B cell (primary cell): ENCODE results near the gene SLC25A20. TPM values are rescaled to one million over a fixed set of nuclear protein-coding genes. Genes with fewer than 3 reads are reported as not detected.
"Not testable (repeated sequence)": the region's sequence is repeated elsewhere in the genome, so short reads cannot be mapped to it uniquely, and the experiment has no call there.

Source experiments
- ATAC-seq: fragments of 200-7000 bp; cut with Tn5 transposase; one replicate; pipeline ENCODE4 v1.10.0; 2021; ENCODE audit warnings: low read depth, mild to moderate bottlenecking, moderate number of reproducible peaks, moderate library complexity
- CTCF ChIA-PET: fragments of 350-600 bp; sonication (Branson Sonifier 250); formaldehyde crosslinking; loops from one replicate; lab custom pipeline; 2021; ENCODE audit warnings: antibody characterized with exemption, inconsistent platforms; lab: Charles Lee
- POLR2A ChIA-PET: fragments of 350-600 bp; sonication (Branson Sonifier 250); formaldehyde crosslinking; loops from one replicate; lab custom pipeline; 2021; ENCODE audit warnings: antibody characterized with exemption; lab: Charles Lee
- DNase-seq: peaks from one replicate; pipeline ENCODE4 v3.0.0; 2013
- H2AFZ ChIP-seq: 2 replicates; pipeline ENCODE4 v1.6.1; 2012; ENCODE audit warnings: mild to moderate bottlenecking, low read depth, low read length; ENCODE audit not compliant: insufficient read depth, poor library complexity, severe bottlenecking
- H3K27ac ChIP-seq, 2 donors: 1 replicate in 1 of 2; 2 replicates in 1 of 2; pipeline ENCODE4 v1.5.1; 2012 to 2013; ENCODE audit warnings: low read length in 2 of 2, mild to moderate bottlenecking in 2 of 2, moderate library complexity in 1 of 2
- H3K27me3 ChIP-seq, 4 experiments: fragments of 200-600 bp in 1 of 4; sonication (generic) in 1 of 4; replicated peaks in 1 of 4; 1 replicate in 2 of 4; 2 replicates in 2 of 4; pipeline versions ENCODE4 v1.6.1 to v1.7.0; 2013 to 2016; ENCODE audit warnings: low read length in 3 of 4, mild to moderate bottlenecking in 2 of 4, mixed read lengths in 1 of 4, moderate library complexity in 1 of 4; ENCODE audit not compliant: insufficient read depth in 4 of 4, control insufficient read depth in 3 of 4; ENCODE audit errors: control extremely low read depth in 1 of 4
- H3K36me3 ChIP-seq, 2 experiments: replicated peaks in 1 of 2; 1 replicate in 1 of 2; 2 replicates in 1 of 2; pipeline versions ENCODE4 v1.6.1 to v1.7.1; 2013; ENCODE audit warnings: low read length in 1 of 2; ENCODE audit not compliant: insufficient read depth in 2 of 2, control insufficient read depth in 1 of 2; ENCODE audit errors: control extremely low read depth in 1 of 2, extremely low read depth in 1 of 2
- H3K4me1 ChIP-seq, 2 donors: fragments of 200-600 bp in 1 of 2; sonication (generic) in 1 of 2; 1 replicate in 1 of 2; 2 replicates in 1 of 2; pipeline versions ENCODE4 v1.5.1 to v1.6.1; 2013 to 2017; ENCODE audit warnings: low read length in 2 of 2; ENCODE audit not compliant: control insufficient read depth in 2 of 2, insufficient read depth in 2 of 2
- H3K4me2 ChIP-seq: replicated peaks from 2 replicates; pipeline ENCODE3; 2012; ENCODE audit warnings: mild to moderate bottlenecking, low read depth, low read length; ENCODE audit not compliant: poor library complexity, severe bottlenecking
- H3K4me3 ChIP-seq, 5 experiments: fragments of 200-600 bp in 1 of 5; sonication (generic) in 1 of 5; 1 replicate in 3 of 5; 2 replicates in 2 of 5; pipeline versions ENCODE4 v1.5.1 to v1.7.0; 2011 to 2016; ENCODE audit warnings: low read length in 4 of 5, mild to moderate bottlenecking in 4 of 5, low read depth in 2 of 5, control low read depth in 1 of 5, moderate library complexity in 1 of 5; ENCODE audit not compliant: insufficient read depth in 1 of 5; ENCODE audit errors: control extremely low read depth in 1 of 5, extremely low read depth in 1 of 5
- H3K79me2 ChIP-seq: fragments of 200-600 bp; sonication (generic); one replicate; pipeline ENCODE4 v1.6.0; 2016; ENCODE audit warnings: low read length; ENCODE audit not compliant: control insufficient read depth, insufficient read depth
- H3K9ac ChIP-seq: fragments of 200-600 bp; sonication (generic); 2 replicates; pipeline ENCODE4 v1.6.1; 2017; ENCODE audit warnings: mild to moderate bottlenecking, low read length, moderate library complexity
- H3K9me3 ChIP-seq, 3 donors: one replicate each; pipeline versions ENCODE4 v1.6.1 to v1.7.1; 2013; ENCODE audit warnings: low read length in 2 of 3; ENCODE audit not compliant: control insufficient read depth in 2 of 3, insufficient read depth in 1 of 3; ENCODE audit errors: control extremely low read depth in 1 of 3
- H4K20me1 ChIP-seq: 2 replicates; pipeline ENCODE4 v1.6.0; 2012; ENCODE audit warnings: mild to moderate bottlenecking, low read length; ENCODE audit not compliant: insufficient read depth, control insufficient read depth, poor library complexity, severe bottlenecking
- H3K27ac Mint-ChIP-seq: one replicate; pipeline ENCODE4 v1.8.0; 2021; ENCODE audit warnings: mixed read lengths
- H3K27me3 Mint-ChIP-seq: one replicate; pipeline ENCODE4 v1.8.0; 2021; ENCODE audit warnings: mixed read lengths
- H3K4me1 Mint-ChIP-seq: one replicate; pipeline ENCODE4 v1.8.0; 2021; ENCODE audit warnings: mixed read lengths
- H3K4me3 Mint-ChIP-seq: one replicate; pipeline ENCODE4 v1.8.0; 2021; ENCODE audit warnings: mixed read lengths
- H3K9me3 Mint-ChIP-seq: one replicate; pipeline ENCODE4 v1.8.0; 2022; ENCODE audit warnings: mixed read lengths; ENCODE audit not compliant: insufficient read depth
- CTCF ChIP-seq: fragments of 200-600 bp; IDR thresholded peaks from one replicate; pipeline ENCODE4 v1.8.0; 2022; ENCODE audit warnings: antibody characterized with exemption, mild to moderate bottlenecking
- EZH2 ChIP-seq: IDR thresholded peaks from 2 replicates; pipeline ENCODE4 v1.6.1; 2012; ENCODE audit warnings: borderline replicate concordance, low read depth, mild to moderate bottlenecking, moderate library complexity, low read length; ENCODE audit not compliant: insufficient read depth, poor library complexity, severe bottlenecking
- WGBS: methylation state at CpG from one replicate; pipeline ENCODE4 v1.1.5; 2013; ENCODE audit warnings: missing lambda C conversion rate; ENCODE audit not compliant: insufficient coverage; 5-methylcytosine and 5-hydroxymethylcytosine counted together
- intact Hi-C: fragments of 100-400 bp; cut with micrococcal nuclease; formaldehyde crosslinking; loops from one replicate; pipeline ENCODE4 v1.10.0; 2022
- polyA plus RNA-seq: library from polyadenylated mRNA; depleted of rRNA; stranded (reverse); fragments of >200 nt; gene quantifications from 2 replicates; pipeline ENCODE4 v1.2.3, GENCODE V29; 2012
- total RNA-seq, 2 donors: library from RNA; stranded (reverse); fragments of 120-200 nt in 1 of 2; gene quantifications; 1 replicate in 1 of 2; 2 replicates in 1 of 2; pipeline versions ENCODE4 v1.2.3 to v1.2.4, GENCODE V29; 2013 to 2022

The SLC25A20 gene
- total and polyA plus RNA-seq, 2 donors (not counting 1 experiment from before 2014, with no cell fraction given) = 12.2 to 19.9 TPM

GRCh38 chr3:48832684-48833083 lies 66.0 kb downstream of the SLC25A20 start:
- intact Hi-C loops = no loop called here

GRCh38 chr3:48830715-48831114 lies 68.0 kb downstream of the SLC25A20 start:
- ChIA-PET POLR2A (no interaction called here), CTCF (interaction anchor here (1.0 kb wide), 1 partner anchor 8 kb away, joined by 3 read pairs; no protein-coding TSS in a partner anchor)
- Mint-ChIP-seq H3K27ac (no peak overlapping the region), H3K27me3 (no peaks in the 10 kb centered on the region), H3K4me3 (no peak overlapping the region), H3K9me3 (no peaks in the 10 kb centered on the region), H3K4me1 (peaks cover 18% of the 10 kb centered on the region)
- ATAC-seq = no peak
- Histone ChIP-seq H3K4me2 (no peak overlapping the region), H3K9me3 (no peaks in the 10 kb centered on the region), H2AFZ (no peak overlapping the region), H3K79me2 (peaks cover 73% of the 10 kb centered on the region), H4K20me1 (peaks cover 24% of the 10 kb centered on the region), H3K4me1 (peaks cover 4 to 6% of the 10 kb centered on the region in 2 donors), H3K27ac (no peak overlapping the region), H3K36me3 (no peaks in the 10 kb centered on the region), H3K4me3 (no peak overlapping the region), H3K27me3 (no peaks in the 10 kb centered on the region), H3K9ac (no peak overlapping the region)
- no peak for DNase-seq
- no peak for TF ChIP-seq CTCF
- no peak for TF ChIP-seq EZH2
- intact Hi-C loops = no loop called here
- 100% methylated on average over 4 of the region's 6 CpGs for WGBS

More at GRCh38 chr3:48832684-48833083, 66.0 kb downstream of the SLC25A20 start:
- Mint-ChIP-seq H3K4me1 (peaks cover 11% of the 10 kb centered on the region), H3K27me3 (no peaks in the 10 kb centered on the region), H3K27ac (no peak overlapping the region), H3K4me3 (no peak overlapping the region), H3K9me3 (no peaks in the 10 kb centered on the region)
- DNase-seq (no peak), ATAC-seq (no peak)
- Histone ChIP-seq H3K27ac (no peak overlapping the region), H3K9me3 (no peaks in the 10 kb centered on the region), H3K4me3 (no peak overlapping the region), H3K79me2 (peaks cover 71% of the 10 kb centered on the region), H3K27me3 (no peaks in the 10 kb centered on the region), H4K20me1 (peaks cover 13% of the 10 kb centered on the region), H3K36me3 (no peaks in the 10 kb centered on the region), H2AFZ (no peak overlapping the region), H3K4me2 (no peak overlapping the region), H3K9ac (no peak overlapping the region), H3K4me1 (no peaks in the 10 kb centered on the region)
- no peak for TF ChIP-seq CTCF
- no peak for TF ChIP-seq EZH2
- CTCF ChIA-PET = interaction anchor here (0.6 to 1.1 kb wide), 2 partner anchors 22 to 1771 kb away, joined by 3 to 4 read pairs; no protein-coding TSS in a partner anchor
- POLR2A ChIA-PET = no interaction called here

- POLR2A ChIA-PET, H3K27ac ChIP-seq, H3K27ac Mint-ChIP-seq, H3K4me3 Mint-ChIP-seq, H3K27me3 Mint-ChIP-seq, H3K4me3 ChIP-seq, H3K36me3 ChIP-seq, ATAC-seq, intact Hi-C loops, H3K4me2 ChIP-seq, H2AFZ ChIP-seq, CTCF ChIA-PET, H3K9me3 ChIP-seq, DNase-seq, H3K9me3 Mint-ChIP-seq, H3K27me3 ChIP-seq, H3K9ac ChIP-seq, H3K4me1 ChIP-seq: not testable (repeated sequence)
- Histone ChIP-seq H4K20me1 (peaks cover 30% of the 10 kb centered on the region), H3K79me2 (peaks cover 66% of the 10 kb centered on the region)
- no CpG with 5 or more reads among the region's 11 CpGs for WGBS
- peaks cover 18% of the 10 kb centered on the region for H3K4me1 Mint-ChIP-seq
These were observed 69.2 kb downstream of the SLC25A20 start for GRCh38 chr3:48829525-48829924.
